Sigmoid colon (tissue), 7 donors: Measurements from ENCODE around the gene ADGRF4. TPM values are rescaled to one million over a fixed set of nuclear protein-coding genes. Genes with fewer than 3 reads are reported as not detected.

ENCODE experiments used
- DNase-seq: peaks from one replicate; pipeline ENCODE4 v3.0.0-alpha.2; 2019
- H3K27ac ChIP-seq, 4 donors: fragments of 200-600 bp; sonication (generic); one replicate each; pipeline ENCODE4 v1.5.1; 2016 to 2019; ENCODE audit warnings: mild to moderate bottlenecking in 1 of 4
- H3K27me3 ChIP-seq, 3 donors: fragments of 200-600 bp; sonication (generic); one replicate each; pipeline ENCODE4 v1.5.1; 2019; ENCODE audit warnings: mild to moderate bottlenecking in 1 of 3
- H3K36me3 ChIP-seq, 4 donors: fragments of 200-600 bp; sonication (generic); one replicate each; pipeline ENCODE4 v1.5.1; 2016 to 2019
- H3K4me1 ChIP-seq, 4 donors: fragments of 200-600 bp; sonication (generic); one replicate each; pipeline ENCODE4 v1.5.1; 2017 to 2019
- H3K4me3 ChIP-seq, 4 donors: fragments of 200-600 bp; sonication (generic); one replicate each; pipeline ENCODE4 v1.5.1; 2017 to 2019; ENCODE audit warnings: mild to moderate bottlenecking in 2 of 4, moderate library complexity in 1 of 4
- H3K9me3 ChIP-seq, 4 donors: fragments of 200-600 bp in 3 of 4; sonication (generic) in 3 of 4; one replicate each; pipeline versions ENCODE4 v1.5.1 to v1.6.1; 2013 to 2019
- CTCF ChIP-seq, 4 experiments: fragments of 450-650 bp in 3 of 4; fragments of 200-600 bp in 1 of 4; IDR thresholded peaks; one replicate each; pipeline ENCODE4 v1.5.1; 2016 to 2019; ENCODE audit warnings: antibody characterized with exemption in 4 of 4, mild to moderate bottlenecking in 3 of 4, moderate library complexity in 2 of 4
- EP300 ChIP-seq, 4 donors: sonication (generic); formaldehyde crosslinking; IDR thresholded peaks; one replicate each; pipeline ENCODE4 v1.6.1; 2017; ENCODE audit warnings: antibody characterized with exemption in 4 of 4
- POLR2A ChIP-seq, 2 donors: fragments of 450-650 bp; IDR thresholded peaks; one replicate each; pipeline ENCODE4 v1.6.1; 2016; ENCODE audit warnings: antibody characterized with exemption in 2 of 2, mild to moderate bottlenecking in 2 of 2, moderate library complexity in 2 of 2
- POLR2AphosphoS5 ChIP-seq, 4 donors: sonication (generic); formaldehyde crosslinking; IDR thresholded peaks; one replicate each; pipeline ENCODE4 v1.6.1; 2017; ENCODE audit warnings: antibody characterized with exemption in 4 of 4
- WGBS, 2 donors: extraction: QIAGEN DNeasy Blood & Tissue Kit; methylation state at CpG; one replicate each; pipeline ENCODE4 v1.1.7; 2013; 5-methylcytosine and 5-hydroxymethylcytosine counted together
- intact Hi-C: fragments of 100-400 bp; cut with DNase I; formaldehyde crosslinking; loops from one replicate; pipeline ENCODE4 v1.15.1; 2023
- polyA plus RNA-seq, 3 donors: library from polyadenylated mRNA; stranded (reverse); fragments of 200-250 nt; gene quantifications; one replicate each; pipeline ENCODE4 v1.2.3, GENCODE V29; 2013
- total RNA-seq, 4 donors: library from RNA; depleted of rRNA; stranded (reverse); fragments of >200 nt; gene quantifications; one replicate each; pipeline ENCODE4 v1.1.0, GENCODE V29; 2016
- donor health status: healthy with polysubstance abuse.
- donor health status: Bipolar disorder and iron deficiency.
- donor health status: healthy.

The ADGRF4 gene
- total and polyA plus RNA-seq, 7 donors = 0.28 to 1.5 (median 0.83) TPM; not detected in 3

GRCh38 chr6:47669684-47670513 lies 28.5 kb upstream of the ADGRF4 start:
- no peak overlapping the region for H3K27ac ChIP-seq
- intact Hi-C loops = no loop called here
- H3K36me3 ChIP-seq = no peaks in the 10 kb centered on the region
- no peak for DNase-seq
- no peaks in the 10 kb centered on the region for H3K27me3 ChIP-seq
- H3K4me1 ChIP-seq = no peaks in the 10 kb centered on the region
- H3K4me3 ChIP-seq = no peak overlapping the region
- WGBS, 2 donors = 37 to 45% methylated on average over 6 of the region's 6 CpGs
- no peaks in the 10 kb centered on the region for H3K9me3 ChIP-seq
- TF ChIP-seq EP300 (IDR thresholded peaks at IDR 0.05) (no peak), POLR2A (IDR thresholded peaks at IDR 0.05) (no peak), CTCF (IDR thresholded peaks at IDR 0.05) (no peak), POLR2AphosphoS5 (IDR thresholded peaks at IDR 0.05) (no peak)

- Histone ChIP-seq H3K36me3 (no peaks in the 10 kb centered on the region), H3K9me3 (no peaks in the 10 kb centered on the region), H3K4me1 (no peaks in the 10 kb centered on the region), H3K4me3 (no peak overlapping the region), H3K27me3 (no peaks in the 10 kb centered on the region), H3K27ac (no peak overlapping the region)
- TF ChIP-seq CTCF (IDR thresholded peaks at IDR 0.05) (no peak), POLR2A (IDR thresholded peaks at IDR 0.05) (no peak), EP300 (IDR thresholded peaks at IDR 0.05) (no peak), POLR2AphosphoS5 (IDR thresholded peaks at IDR 0.05) (no peak)
- intact Hi-C loops = no loop called here
- WGBS, 2 donors = 69 to 85% methylated on average over 3 of the region's 3 CpGs
- DNase-seq = no peak
These were observed 27.5 kb upstream of the ADGRF4 start for GRCh38 chr6:47670851-47671250.

GRCh38 chr6:47671777-47672176 lies 26.6 kb upstream of the ADGRF4 start:
- WGBS, 2 donors = 78% methylated on average over 1 of the region's 1 CpG
- TF ChIP-seq EP300 (IDR thresholded peaks at IDR 0.05) = no peak
- no peak for TF ChIP-seq POLR2A (IDR thresholded peaks at IDR 0.05)
- no peak for TF ChIP-seq POLR2AphosphoS5 (IDR thresholded peaks at IDR 0.05)
- no peak for TF ChIP-seq CTCF (IDR thresholded peaks at IDR 0.05)
- H3K36me3 ChIP-seq = no peaks in the 10 kb centered on the region
- no peaks in the 10 kb centered on the region for H3K9me3 ChIP-seq
- DNase-seq = no peak
- no peaks in the 10 kb centered on the region for H3K4me1 ChIP-seq
- H3K27ac ChIP-seq = no peak overlapping the region
- H3K27me3 ChIP-seq = no peaks in the 10 kb centered on the region
- no peak overlapping the region for H3K4me3 ChIP-seq
- intact Hi-C loops = no loop called here

GRCh38 chr6:47672816-47673215 lies 25.6 kb upstream of the ADGRF4 start:
- 86 to 91% methylated on average over 1 of the region's 1 CpG for WGBS, 2 donors
- H3K4me3 ChIP-seq = no peak overlapping the region
- H3K4me1 ChIP-seq = no peaks in the 10 kb centered on the region
- intact Hi-C loops = no loop called here
- DNase-seq = no peak
- H3K9me3 ChIP-seq = no peaks in the 10 kb centered on the region
- TF ChIP-seq POLR2A (IDR thresholded peaks at IDR 0.05) (no peak), POLR2AphosphoS5 (IDR thresholded peaks at IDR 0.05) (no peak), CTCF (IDR thresholded peaks at IDR 0.05) (no peak), EP300 (IDR thresholded peaks at IDR 0.05) (no peak)
- H3K36me3 ChIP-seq = no peaks in the 10 kb centered on the region
- no peaks in the 10 kb centered on the region for H3K27me3 ChIP-seq
- no peak overlapping the region for H3K27ac ChIP-seq
